Vagina (tissue), 2 donors: Measurements from ENCODE around the gene GBX2. TPM values are rescaled to one million over a fixed set of nuclear protein-coding genes. Genes with fewer than 3 reads are reported as not detected.

Source experiments
- DNase-seq, 2 donors: peaks; one replicate each; pipeline ENCODE4 v3.0.0-alpha.2; 2017; ENCODE audit errors: extremely low spot score in 2 of 2
- H3K27ac ChIP-seq: fragments of 200-600 bp; sonication (generic); one replicate; pipeline ENCODE4 v1.5.1; 2019
- H3K27me3 ChIP-seq: fragments of 200-600 bp; sonication (generic); one replicate; pipeline ENCODE4 v1.5.1; 2019
- H3K36me3 ChIP-seq, 2 donors: fragments of 200-600 bp; sonication (generic); one replicate each; pipeline ENCODE4 v1.5.1; 2017 to 2019
- H3K4me1 ChIP-seq: fragments of 200-600 bp; sonication (generic); one replicate; pipeline ENCODE4 v1.5.1; 2019
- H3K4me3 ChIP-seq, 2 donors: fragments of 200-600 bp; sonication (generic); 1 replicate in 1 of 2; 2 replicates in 1 of 2; pipeline ENCODE4 v1.5.1; 2016 to 2019
- H3K9me3 ChIP-seq: fragments of 200-600 bp; sonication (generic); one replicate; pipeline ENCODE4 v1.5.1; 2019
- POLR2A ChIP-seq, 2 donors: fragments of 450-650 bp; IDR thresholded peaks; one replicate each; pipeline ENCODE4 v1.6.1; 2017; ENCODE audit warnings: antibody characterized with exemption in 2 of 2, mild to moderate bottlenecking in 2 of 2, moderate library complexity in 2 of 2
- POLR2AphosphoS5 ChIP-seq, 2 donors: sonication (generic); formaldehyde crosslinking; IDR thresholded peaks; one replicate each; pipeline ENCODE4 v1.9.0; 2017; ENCODE audit warnings: antibody characterized with exemption in 2 of 2, mild to moderate bottlenecking in 2 of 2, low read depth in 1 of 2; ENCODE audit not compliant: insufficient read depth in 1 of 2
- intact Hi-C: fragments of 100-400 bp; cut with DNase I; formaldehyde crosslinking; loops from one replicate; pipeline ENCODE4 v1.15.1; 2023
- total RNA-seq: library from RNA; depleted of rRNA; stranded (reverse); fragments of >200 nt; gene quantifications from one replicate; pipeline ENCODE4 v1.2.3, GENCODE V29; 2016
- TF ChIP-seq, protein P1 (sequence below), 3 experiments: fragments of 450-650 bp in 2 of 3; fragments of 200-600 bp in 1 of 3; sonication (generic) in 1 of 3; IDR thresholded peaks; one replicate each; pipeline ENCODE4 v1.5.1; 2017 to 2019; ENCODE audit warnings: antibody characterized with exemption in 3 of 3, mild to moderate bottlenecking in 2 of 3, moderate library complexity in 2 of 3

The GBX2 gene
- total RNA-seq, 1 donor from 2014 or later = not detected

DNA sequence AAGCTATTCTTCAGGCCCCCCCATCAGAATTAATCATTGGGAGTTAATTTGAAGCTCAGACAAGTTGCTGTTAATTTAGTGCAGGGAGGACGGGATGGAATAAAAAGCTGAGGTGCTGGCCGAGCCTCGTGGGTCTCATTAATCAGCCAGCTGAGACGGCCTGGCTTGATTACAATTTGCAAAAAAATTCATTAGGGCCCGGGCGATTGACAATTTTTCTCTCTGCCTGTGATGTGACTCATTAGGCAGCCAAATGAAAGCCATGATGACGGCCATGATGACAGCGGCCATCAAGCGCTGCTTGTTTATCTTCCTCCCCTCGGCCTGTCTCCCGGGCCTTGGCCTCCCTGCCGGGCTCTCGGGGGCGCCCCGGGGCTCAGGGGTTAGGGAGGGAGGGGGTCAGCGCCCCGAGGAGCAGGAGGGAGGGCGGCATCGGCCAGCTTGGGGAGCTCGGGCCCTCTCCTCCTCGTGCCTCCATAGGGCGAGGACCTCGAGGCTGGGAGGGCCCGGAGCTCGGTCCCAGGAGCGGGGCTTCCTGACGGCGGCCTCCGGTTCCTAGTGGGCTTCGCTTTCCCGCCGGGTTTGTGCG, 5.2 kb downstream of the GBX2 start:
- DNase-seq = no peak

DNA sequence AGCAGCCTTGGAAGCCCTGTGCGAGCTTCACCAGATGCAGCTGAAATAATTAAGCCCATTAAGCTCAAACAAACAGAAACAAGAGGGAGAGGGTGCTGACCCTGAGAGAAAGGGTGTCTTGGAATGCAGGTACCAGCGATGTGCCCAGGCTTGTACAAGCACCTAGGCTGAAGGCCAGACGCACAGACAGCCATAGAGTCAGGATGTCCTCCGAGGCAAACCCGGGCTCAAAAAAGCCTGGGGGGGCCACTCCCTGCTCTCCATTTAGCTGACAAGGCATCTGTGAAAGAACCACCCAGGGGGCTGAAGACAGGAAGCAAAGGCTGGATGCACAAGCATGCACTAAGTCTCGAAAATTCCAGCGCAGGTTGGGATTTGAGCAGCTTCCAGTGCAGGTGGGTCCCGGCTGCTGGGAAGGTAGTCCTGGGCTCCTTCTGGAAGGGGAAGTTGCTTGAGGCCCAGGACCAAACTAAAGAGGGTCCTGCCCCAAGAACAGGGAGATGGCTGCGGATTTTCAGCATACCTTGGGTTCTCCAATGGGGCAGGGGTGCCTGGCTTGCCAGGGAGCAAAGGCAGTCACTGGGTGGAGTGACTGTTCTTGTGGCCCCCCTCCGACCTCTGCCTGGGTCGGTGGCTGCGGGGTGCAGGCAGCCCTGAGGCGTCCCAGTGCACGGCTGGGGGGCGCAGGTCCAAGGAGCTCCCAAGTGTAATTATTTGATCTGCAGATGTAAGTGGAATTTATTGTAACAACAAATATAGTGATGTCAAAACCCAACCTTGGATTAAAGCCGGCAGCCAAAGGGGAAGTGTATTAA, 5.9 kb downstream of the GBX2 start:
- Histone ChIP-seq H3K27ac (no peak overlapping the region), H3K9me3 (no peaks in the 10 kb centered on the region), H3K36me3 (no peaks in the 10 kb centered on the region), H3K4me1 (peaks cover 38% of the 10 kb centered on the region), H3K27me3 (peaks cover 21% of the 10 kb centered on the region), H3K4me3 (no peak overlapping the region)
- TF ChIP-seq POLR2A (IDR thresholded peaks at IDR 0.05) (no peak), POLR2AphosphoS5 (IDR thresholded peaks at IDR 0.05; ENCODE audit: insufficient read depth in 1 of 2, low read depth in 1 of 2) (no peak)
- TF ChIP-seq, protein P1, sequence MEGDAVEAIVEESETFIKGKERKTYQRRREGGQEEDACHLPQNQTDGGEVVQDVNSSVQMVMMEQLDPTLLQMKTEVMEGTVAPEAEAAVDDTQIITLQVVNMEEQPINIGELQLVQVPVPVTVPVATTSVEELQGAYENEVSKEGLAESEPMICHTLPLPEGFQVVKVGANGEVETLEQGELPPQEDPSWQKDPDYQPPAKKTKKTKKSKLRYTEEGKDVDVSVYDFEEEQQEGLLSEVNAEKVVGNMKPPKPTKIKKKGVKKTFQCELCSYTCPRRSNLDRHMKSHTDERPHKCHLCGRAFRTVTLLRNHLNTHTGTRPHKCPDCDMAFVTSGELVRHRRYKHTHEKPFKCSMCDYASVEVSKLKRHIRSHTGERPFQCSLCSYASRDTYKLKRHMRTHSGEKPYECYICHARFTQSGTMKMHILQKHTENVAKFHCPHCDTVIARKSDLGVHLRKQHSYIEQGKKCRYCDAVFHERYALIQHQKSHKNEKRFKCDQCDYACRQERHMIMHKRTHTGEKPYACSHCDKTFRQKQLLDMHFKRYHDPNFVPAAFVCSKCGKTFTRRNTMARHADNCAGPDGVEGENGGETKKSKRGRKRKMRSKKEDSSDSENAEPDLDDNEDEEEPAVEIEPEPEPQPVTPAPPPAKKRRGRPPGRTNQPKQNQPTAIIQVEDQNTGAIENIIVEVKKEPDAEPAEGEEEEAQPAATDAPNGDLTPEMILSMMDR (IDR thresholded peaks at IDR 0.05) = no peak
- DNase-seq = no peak
- intact Hi-C loops = no loop called here

More for the DNA sequence above, 5.2 kb downstream of the GBX2 start:
- TF ChIP-seq POLR2A (IDR thresholded peaks at IDR 0.05) = no peak
- no peak for TF ChIP-seq POLR2AphosphoS5 (IDR thresholded peaks at IDR 0.05; ENCODE audit: insufficient read depth in 1 of 2, low read depth in 1 of 2)
- TF ChIP-seq, protein P1 (IDR thresholded peaks at IDR 0.05) = no peak
- H3K36me3 ChIP-seq = no peaks in the 10 kb centered on the region
- H3K27me3 ChIP-seq = peaks cover 25% of the 10 kb centered on the region
- no peak overlapping the region for H3K27ac ChIP-seq
- intact Hi-C loops = no loop called here
- no peak overlapping the region for H3K4me3 ChIP-seq
- H3K4me1 ChIP-seq = peaks cover 41% of the 10 kb centered on the region
- no peaks in the 10 kb centered on the region for H3K9me3 ChIP-seq

DNA sequence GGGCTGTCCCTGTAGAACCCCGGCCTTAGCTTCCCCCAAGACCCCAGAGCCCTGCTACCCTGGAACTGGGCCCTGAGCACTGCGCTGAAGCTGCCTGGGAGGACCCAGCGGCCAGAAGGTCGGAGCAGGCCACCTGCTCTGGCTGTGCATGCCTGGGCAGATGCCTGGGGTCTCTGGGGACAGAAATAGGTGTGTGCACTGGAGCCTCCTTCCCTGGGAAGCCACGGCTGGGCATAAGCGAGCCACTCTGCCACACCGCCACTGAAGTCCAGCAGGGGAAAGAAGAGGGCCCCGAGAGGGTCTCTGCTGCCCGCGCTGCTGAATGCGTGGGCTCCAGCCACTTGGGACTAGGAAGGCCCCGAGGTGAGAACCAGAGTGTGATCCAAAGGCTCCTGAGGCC, 6.7 kb downstream of the GBX2 start:
- H3K4me1 ChIP-seq = peaks cover 31% of the 10 kb centered on the region
- H3K27me3 ChIP-seq = peaks cover 18% of the 10 kb centered on the region
- no peaks in the 10 kb centered on the region for H3K36me3 ChIP-seq
- H3K9me3 ChIP-seq = no peaks in the 10 kb centered on the region
- TF ChIP-seq POLR2AphosphoS5 (IDR thresholded peaks at IDR 0.05; ENCODE audit: insufficient read depth in 1 of 2, low read depth in 1 of 2) (no peak), POLR2A (IDR thresholded peaks at IDR 0.05) (no peak)
- TF ChIP-seq, protein P1 (IDR thresholded peaks at IDR 0.05) = no peak
- DNase-seq = no peak
- H3K4me3 ChIP-seq = no peak overlapping the region
- no peak overlapping the region for H3K27ac ChIP-seq
- intact Hi-C loops = no loop called here

DNA sequence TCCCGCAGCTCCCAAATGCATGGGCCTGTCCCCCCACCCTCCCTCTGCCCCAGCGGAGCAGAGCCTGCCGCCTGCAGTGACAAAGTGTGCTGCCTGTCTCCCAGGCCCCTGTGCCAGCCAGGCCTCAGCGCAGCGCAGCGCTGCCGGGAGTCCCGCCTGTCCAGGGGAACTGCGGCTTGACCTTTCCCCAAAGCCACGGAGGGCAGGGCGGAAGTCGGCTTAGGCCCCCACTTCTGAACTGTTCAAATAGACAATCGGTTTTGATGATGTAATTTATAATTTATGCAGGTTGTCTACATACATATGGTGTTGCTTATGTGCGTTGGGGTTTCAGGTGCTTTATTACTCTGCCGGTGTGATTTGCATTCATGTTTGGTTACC, 7.1 kb downstream of the GBX2 start:
- Histone ChIP-seq H3K27ac (no peak overlapping the region), H3K27me3 (peaks cover 18% of the 10 kb centered on the region)

More for the DNA sequence above, 7.1 kb downstream of the GBX2 start:
- TF ChIP-seq, protein P1 (IDR thresholded peaks at IDR 0.05) = no peak
- TF ChIP-seq POLR2A (IDR thresholded peaks at IDR 0.05) (no peak), POLR2AphosphoS5 (IDR thresholded peaks at IDR 0.05; ENCODE audit: insufficient read depth in 1 of 2, low read depth in 1 of 2) (no peak)
- no peak for DNase-seq
- intact Hi-C loops = no loop called here
- no peaks in the 10 kb centered on the region for H3K36me3 ChIP-seq
- H3K4me3 ChIP-seq = no peak overlapping the region
- no peaks in the 10 kb centered on the region for H3K9me3 ChIP-seq
- H3K4me1 ChIP-seq = peaks cover 26% of the 10 kb centered on the region
